ENCODE data around the gene CAPZB.
A peak's percentile ranks its signal among the peaks of the same experiment; 100 is the strongest.

The CAPZB gene

GRCh38 chr1:19397217-19397945 is 88.0 kb downstream of the CAPZB start:
- H3K9me3 Mint-ChIP-seq: no peaks in the 10 kb centered on the region
- H3K36me3 Mint-ChIP-seq (ENCODE audit: low read depth): peaks cover 19% of the 10 kb centered on the region
- no peaks in the 10 kb centered on the region for H3K27me3 Mint-ChIP-seq
- peaks cover 79% of the 10 kb centered on the region for H3K4me1 Mint-ChIP-seq
- no peak overlapping the region for H3K4me3 Mint-ChIP-seq
- DNase-seq (no peak), ATAC-seq (no peak)
- no peak overlapping the region for H3K27ac Mint-ChIP-seq

GRCh38 chr1:19396280-19396679 is 89.1 kb downstream of the CAPZB start:
- no peak for DNase-seq
- H3K4me3 Mint-ChIP-seq: no peak overlapping the region

GRCh38 chr1:19395678-19396192 is 89.6 kb downstream of the CAPZB start:
- H3K27me3 Mint-ChIP-seq: no peaks in the 10 kb centered on the region
- no peak for DNase-seq
- no peak for ATAC-seq
- H3K36me3 Mint-ChIP-seq (ENCODE audit: low read depth): peaks cover 15% of the 10 kb centered on the region
- no peaks in the 10 kb centered on the region for H3K9me3 Mint-ChIP-seq
- no peak overlapping the region for H3K4me3 Mint-ChIP-seq
- H3K27ac Mint-ChIP-seq: peak overlapping the region; percentile 46
- H3K4me1 Mint-ChIP-seq: peaks cover 86% of the 10 kb centered on the region

More at GRCh38 chr1:19396280-19396679, 89.1 kb downstream of the CAPZB start:
- Mint-ChIP-seq H3K27me3 (no peaks in the 10 kb centered on the region), H3K4me1 (peaks cover 84% of the 10 kb centered on the region), H3K9me3 (no peaks in the 10 kb centered on the region), H3K36me3 (ENCODE audit: low read depth) (peaks cover 19% of the 10 kb centered on the region), H3K27ac (peak overlapping the region; percentile 46)
- ATAC-seq: no peak

GRCh38 chr1:19393046-19393445 is 92.3 kb downstream of the CAPZB start:
- H3K9me3 Mint-ChIP-seq: no peaks in the 10 kb centered on the region
- no peak for DNase-seq
- H3K4me1 Mint-ChIP-seq: peaks cover 86% of the 10 kb centered on the region
- H3K27me3 Mint-ChIP-seq: no peaks in the 10 kb centered on the region
- ATAC-seq: no peak
- H3K36me3 Mint-ChIP-seq (ENCODE audit: low read depth): peaks cover 3% of the 10 kb centered on the region
- no peak overlapping the region for H3K27ac Mint-ChIP-seq
- no peak overlapping the region for H3K4me3 Mint-ChIP-seq

GRCh38 chr1:19392221-19392620 is 93.1 kb downstream of the CAPZB start:
- Mint-ChIP-seq H3K27me3 (no peaks in the 10 kb centered on the region), H3K4me3 (peak overlapping the region; percentile 39), H3K36me3 (ENCODE audit: low read depth) (peaks cover 3% of the 10 kb centered on the region), H3K27ac (peak overlapping the region; percentile 86), H3K4me1 (peaks cover 85% of the 10 kb centered on the region), H3K9me3 (no peaks in the 10 kb centered on the region)
- no peak for ATAC-seq
- no peak for DNase-seq

GRCh38 chr1:19391596-19391981 is 93.8 kb downstream of the CAPZB start:
- DNase-seq (no peak), ATAC-seq (peak; percentile 2)
- Mint-ChIP-seq H3K9me3 (no peaks in the 10 kb centered on the region), H3K4me3 (peak overlapping the region; percentile 70), H3K27me3 (no peaks in the 10 kb centered on the region), H3K36me3 (ENCODE audit: low read depth) (peaks cover 2% of the 10 kb centered on the region), H3K27ac (peak overlapping the region; percentile 86), H3K4me1 (peaks cover 84% of the 10 kb centered on the region)

- H3K4me3 Mint-ChIP-seq: peak overlapping the region; percentile 70
- H3K4me1 Mint-ChIP-seq: peaks cover 83% of the 10 kb centered on the region
- peak overlapping the region; percentile 86 for H3K27ac Mint-ChIP-seq
- no peaks in the 10 kb centered on the region for H3K27me3 Mint-ChIP-seq
- DNase-seq (peak; percentile 62), ATAC-seq (peak; percentile 48)
- peaks cover 2% of the 10 kb centered on the region for H3K36me3 Mint-ChIP-seq (ENCODE audit: low read depth)
- H3K9me3 Mint-ChIP-seq: no peaks in the 10 kb centered on the region
Observed at GRCh38 chr1:19390901-19391595, 94.3 kb downstream of the CAPZB start.

GRCh38 chr1:19390166-19390850 is 95.0 kb downstream of the CAPZB start:
- no peak for ATAC-seq
- H3K9me3 Mint-ChIP-seq: no peaks in the 10 kb centered on the region
- H3K4me1 Mint-ChIP-seq: peaks cover 77% of the 10 kb centered on the region

GRCh38 chr1:19388980-19389379 is 96.4 kb downstream of the CAPZB start:
- H3K27me3 Mint-ChIP-seq: no peaks in the 10 kb centered on the region
- peak overlapping the region; percentile 72 for H3K27ac Mint-ChIP-seq
- peaks cover 15% of the 10 kb centered on the region for H3K36me3 Mint-ChIP-seq (ENCODE audit: low read depth)
- no peak overlapping the region for H3K4me3 Mint-ChIP-seq
- H3K9me3 Mint-ChIP-seq: no peaks in the 10 kb centered on the region
- DNase-seq (no peak), ATAC-seq (no peak)
- peaks cover 70% of the 10 kb centered on the region for H3K4me1 Mint-ChIP-seq

More at GRCh38 chr1:19390166-19390850, 95.0 kb downstream of the CAPZB start:
- H3K27ac Mint-ChIP-seq: peak overlapping the region; percentile 86
- peak overlapping the region; percentile 70 for H3K4me3 Mint-ChIP-seq
- H3K36me3 Mint-ChIP-seq (ENCODE audit: low read depth): peaks cover 7% of the 10 kb centered on the region
- no peak for DNase-seq
- no peaks in the 10 kb centered on the region for H3K27me3 Mint-ChIP-seq

- ATAC-seq (no peak), DNase-seq (no peak)
- no peaks in the 10 kb centered on the region for H3K9me3 Mint-ChIP-seq
- H3K4me1 Mint-ChIP-seq: peaks cover 55% of the 10 kb centered on the region
- no peaks in the 10 kb centered on the region for H3K27me3 Mint-ChIP-seq
- H3K4me3 Mint-ChIP-seq: no peak overlapping the region
- H3K36me3 Mint-ChIP-seq (ENCODE audit: low read depth): peaks cover 23% of the 10 kb centered on the region
- no peak overlapping the region for H3K27ac Mint-ChIP-seq
Observed at GRCh38 chr1:19387045-19387467, 98.3 kb downstream of the CAPZB start.

GRCh38 chr1:19385869-19386591 is 99.3 kb downstream of the CAPZB start:
- peaks cover 44% of the 10 kb centered on the region for H3K4me1 Mint-ChIP-seq
- H3K4me3 Mint-ChIP-seq: no peak overlapping the region
- H3K27ac Mint-ChIP-seq: no peak overlapping the region
- no peaks in the 10 kb centered on the region for H3K27me3 Mint-ChIP-seq
- H3K9me3 Mint-ChIP-seq: no peaks in the 10 kb centered on the region
- peaks cover 29% of the 10 kb centered on the region for H3K36me3 Mint-ChIP-seq (ENCODE audit: low read depth)
- ATAC-seq (no peak), DNase-seq (no peak)

- no peak for ATAC-seq
- Mint-ChIP-seq H3K4me3 (no peak overlapping the region), H3K27me3 (no peaks in the 10 kb centered on the region), H3K4me1 (peaks cover 37% of the 10 kb centered on the region), H3K36me3 (ENCODE audit: low read depth) (peaks cover 29% of the 10 kb centered on the region), H3K27ac (peak overlapping the region; percentile 40), H3K9me3 (no peaks in the 10 kb centered on the region)
- no peak for DNase-seq
Observed at GRCh38 chr1:19385221-19385620, 100.1 kb downstream of the CAPZB start.

GRCh38 chr1:19384772-19385187 is 100.6 kb downstream of the CAPZB start:
- Mint-ChIP-seq H3K4me1 (peaks cover 35% of the 10 kb centered on the region), H3K27me3 (no peaks in the 10 kb centered on the region), H3K36me3 (ENCODE audit: low read depth) (peaks cover 30% of the 10 kb centered on the region), H3K9me3 (no peaks in the 10 kb centered on the region), H3K4me3 (no peak overlapping the region), H3K27ac (peak overlapping the region; percentile 40)
- no peak for ATAC-seq
- no peak for DNase-seq

GRCh38 chr1:19384113-19384512 is 101.2 kb downstream of the CAPZB start:
- peak overlapping the region; percentile 40 for H3K27ac Mint-ChIP-seq
- no peaks in the 10 kb centered on the region for H3K27me3 Mint-ChIP-seq
- H3K4me3 Mint-ChIP-seq: no peak overlapping the region
- no peak for ATAC-seq
- DNase-seq: no peak
- H3K4me1 Mint-ChIP-seq: peaks cover 35% of the 10 kb centered on the region
- H3K9me3 Mint-ChIP-seq: no peaks in the 10 kb centered on the region
- peaks cover 34% of the 10 kb centered on the region for H3K36me3 Mint-ChIP-seq (ENCODE audit: low read depth)
